Osteoblast (primary cell): ENCODE measurements around the gene MAN2B2. TPM values are rescaled to one million over a fixed set of nuclear protein-coding genes. Genes with fewer than 3 reads are reported as not detected.
A peak's percentile ranks its signal among the peaks of the same experiment; 100 is the strongest.

Experiments
- DNase-seq: peaks from one replicate; pipeline ENCODE4 v3.0.0; 2011; ENCODE audit warnings: low spot score, mixed read lengths; ENCODE audit not compliant: insufficient read length; ENCODE audit errors: missing footprints
- H2AFZ ChIP-seq: 2 replicates; pipeline ENCODE4 v1.6.0; 2011; ENCODE audit warnings: mild to moderate bottlenecking, low read length
- H3K27ac ChIP-seq: 2 replicates; pipeline ENCODE4 v1.5.1; 2011; ENCODE audit warnings: mild to moderate bottlenecking, low read depth, low read length, moderate library complexity
- H3K27me3 ChIP-seq: 2 replicates; pipeline ENCODE4 v1.6.0; 2012; ENCODE audit warnings: mild to moderate bottlenecking, control low read depth, inconsistent platforms, low read length, moderate library complexity; ENCODE audit not compliant: insufficient read depth
- H3K36me3 ChIP-seq: 2 replicates; pipeline ENCODE4 v1.5.1; 2011; ENCODE audit warnings: mild to moderate bottlenecking, low read length, control low read depth, moderate library complexity; ENCODE audit not compliant: insufficient read depth
- H3K4me1 ChIP-seq: 2 replicates; pipeline ENCODE4 v1.5.1; 2011; ENCODE audit warnings: mild to moderate bottlenecking, low read length, control low read depth, moderate library complexity; ENCODE audit not compliant: insufficient read depth
- H3K4me2 ChIP-seq: 2 replicates; pipeline ENCODE4 v1.6.0; 2011; ENCODE audit warnings: mild to moderate bottlenecking, low read length; ENCODE audit not compliant: insufficient read depth
- H3K4me3 ChIP-seq: fragments of 200-600 bp; sonication (generic); 3 replicates; pipeline ENCODE4 v1.5.1; 2012; ENCODE audit warnings: mild to moderate bottlenecking, low read length, inconsistent platforms; ENCODE audit not compliant: insufficient read depth
- H3K79me2 ChIP-seq: 2 replicates; pipeline ENCODE4 v1.6.0; 2012; ENCODE audit warnings: mild to moderate bottlenecking, low read length, control low read depth, inconsistent platforms; ENCODE audit not compliant: insufficient read depth
- H3K9me3 ChIP-seq: 2 replicates; pipeline ENCODE4 v1.5.1; 2011; ENCODE audit warnings: low read depth, low read length, control low read depth
- H4K20me1 ChIP-seq: 2 replicates; pipeline ENCODE4 v1.6.0; 2012; ENCODE audit warnings: mild to moderate bottlenecking, low read length, control low read depth; ENCODE audit not compliant: insufficient read depth
- total RNA-seq: library from RNA; depleted of rRNA; stranded (reverse); fragments of >200 nt; gene quantifications from 2 replicates; pipeline ENCODE4 v1.2.3, GENCODE V29; 2012
- TF ChIP-seq, protein P1 (sequence below): IDR thresholded peaks from 2 replicates; pipeline ENCODE4 v1.5.1; 2011; ENCODE audit warnings: mild to moderate bottlenecking, low read depth, low read length, moderate library complexity; ENCODE audit errors: extremely low read depth

Gene MAN2B2
- total RNA-seq, 1 donor, result 28.2 TPM

GRCh38 chr4:6609415-6610079 lies 34.6 kb downstream of the MAN2B2 start:
- H3K4me2 ChIP-seq, result no peak overlapping the region
- TF ChIP-seq, protein P1, sequence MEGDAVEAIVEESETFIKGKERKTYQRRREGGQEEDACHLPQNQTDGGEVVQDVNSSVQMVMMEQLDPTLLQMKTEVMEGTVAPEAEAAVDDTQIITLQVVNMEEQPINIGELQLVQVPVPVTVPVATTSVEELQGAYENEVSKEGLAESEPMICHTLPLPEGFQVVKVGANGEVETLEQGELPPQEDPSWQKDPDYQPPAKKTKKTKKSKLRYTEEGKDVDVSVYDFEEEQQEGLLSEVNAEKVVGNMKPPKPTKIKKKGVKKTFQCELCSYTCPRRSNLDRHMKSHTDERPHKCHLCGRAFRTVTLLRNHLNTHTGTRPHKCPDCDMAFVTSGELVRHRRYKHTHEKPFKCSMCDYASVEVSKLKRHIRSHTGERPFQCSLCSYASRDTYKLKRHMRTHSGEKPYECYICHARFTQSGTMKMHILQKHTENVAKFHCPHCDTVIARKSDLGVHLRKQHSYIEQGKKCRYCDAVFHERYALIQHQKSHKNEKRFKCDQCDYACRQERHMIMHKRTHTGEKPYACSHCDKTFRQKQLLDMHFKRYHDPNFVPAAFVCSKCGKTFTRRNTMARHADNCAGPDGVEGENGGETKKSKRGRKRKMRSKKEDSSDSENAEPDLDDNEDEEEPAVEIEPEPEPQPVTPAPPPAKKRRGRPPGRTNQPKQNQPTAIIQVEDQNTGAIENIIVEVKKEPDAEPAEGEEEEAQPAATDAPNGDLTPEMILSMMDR, result no peak
- peaks cover 25% of the 10 kb centered on the region for H3K36me3 ChIP-seq

GRCh38 chr4:6610856-6611430 lies 36.0 kb downstream of the MAN2B2 start:
- H3K36me3 ChIP-seq, result peaks cover 12% of the 10 kb centered on the region
- TF ChIP-seq, protein P1, result no peak
- H3K27ac ChIP-seq, result no peak overlapping the region
- no peaks in the 10 kb centered on the region for H3K27me3 ChIP-seq
- H3K79me2 ChIP-seq, result no peaks in the 10 kb centered on the region
- no peaks in the 10 kb centered on the region for H3K4me1 ChIP-seq
- H4K20me1 ChIP-seq, result no peaks in the 10 kb centered on the region
- H2AFZ ChIP-seq, result no peak overlapping the region
- no peak overlapping the region for H3K4me3 ChIP-seq
- peak; percentile 66 for DNase-seq
- no peaks in the 10 kb centered on the region for H3K9me3 ChIP-seq
- no peak overlapping the region for H3K4me2 ChIP-seq

More at GRCh38 chr4:6609415-6610079, 34.6 kb downstream of the MAN2B2 start:
- Histone ChIP-seq H3K4me3 (no peak overlapping the region), H2AFZ (no peak overlapping the region), H3K4me1 (no peaks in the 10 kb centered on the region), H3K79me2 (no peaks in the 10 kb centered on the region), H3K9me3 (peaks cover 5% of the 10 kb centered on the region), H4K20me1 (no peaks in the 10 kb centered on the region), H3K27ac (no peak overlapping the region), H3K27me3 (no peaks in the 10 kb centered on the region)
- peak; percentile 62 for DNase-seq

DNA sequence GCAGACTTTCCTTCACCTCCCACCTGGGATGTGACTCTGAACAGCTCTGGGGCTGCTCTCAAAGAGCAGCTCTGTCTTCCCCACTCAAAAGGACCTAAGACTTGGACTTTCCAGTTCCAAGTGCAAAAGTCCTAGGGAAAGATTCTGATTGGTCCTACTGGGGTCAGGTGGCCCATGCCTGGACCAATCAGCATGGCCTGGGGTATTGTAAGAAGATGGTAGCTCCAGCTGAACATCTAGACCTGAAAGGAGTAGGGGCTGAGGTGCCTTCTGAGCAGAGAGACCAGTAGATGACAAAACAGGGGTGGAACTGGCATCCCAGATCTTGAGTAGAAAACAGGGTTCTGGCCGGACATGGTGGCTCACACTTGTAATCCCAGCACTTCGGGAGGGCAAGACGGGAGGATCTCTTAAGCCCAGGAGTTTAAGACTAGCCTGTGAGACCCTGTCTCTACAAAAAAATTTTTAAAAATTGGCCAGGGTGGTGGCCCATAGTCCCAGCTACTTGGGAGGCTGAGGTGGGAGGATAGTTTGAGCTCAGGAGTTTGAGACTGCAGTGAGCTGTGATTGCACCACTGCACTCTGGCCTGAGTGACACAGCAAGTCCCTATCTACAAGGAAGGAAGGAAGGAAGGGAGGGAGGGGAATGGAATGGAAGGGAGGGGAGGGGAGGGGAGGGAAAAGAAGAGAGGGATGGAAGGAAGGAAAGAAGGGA lies 38.1 kb downstream of the MAN2B2 start:
- H3K27ac ChIP-seq, result no peak overlapping the region
- no peak overlapping the region for H3K4me3 ChIP-seq
- H4K20me1 ChIP-seq, result no peaks in the 10 kb centered on the region
- TF ChIP-seq, protein P1, result no peak
- peaks cover 12% of the 10 kb centered on the region for H3K36me3 ChIP-seq
- H3K27me3 ChIP-seq, result no peaks in the 10 kb centered on the region
- no peaks in the 10 kb centered on the region for H3K79me2 ChIP-seq
- H3K9me3 ChIP-seq, result no peaks in the 10 kb centered on the region
- no peaks in the 10 kb centered on the region for H3K4me1 ChIP-seq
- no peak overlapping the region for H2AFZ ChIP-seq
- no peak overlapping the region for H3K4me2 ChIP-seq
- DNase-seq, result peak; percentile 66
